HG03442 (cell line): ENCODE results near the gene CYP19A1.

Source experiments
- ATAC-seq: cut with Tn5 transposase; IDR thresholded peaks from one replicate; pipeline ENCODE4 v1.9.1; 2021; ENCODE audit warnings: mild to moderate bottlenecking, moderate library complexity; ENCODE audit not compliant: unreplicated experiment

Gene CYP19A1

DNA sequence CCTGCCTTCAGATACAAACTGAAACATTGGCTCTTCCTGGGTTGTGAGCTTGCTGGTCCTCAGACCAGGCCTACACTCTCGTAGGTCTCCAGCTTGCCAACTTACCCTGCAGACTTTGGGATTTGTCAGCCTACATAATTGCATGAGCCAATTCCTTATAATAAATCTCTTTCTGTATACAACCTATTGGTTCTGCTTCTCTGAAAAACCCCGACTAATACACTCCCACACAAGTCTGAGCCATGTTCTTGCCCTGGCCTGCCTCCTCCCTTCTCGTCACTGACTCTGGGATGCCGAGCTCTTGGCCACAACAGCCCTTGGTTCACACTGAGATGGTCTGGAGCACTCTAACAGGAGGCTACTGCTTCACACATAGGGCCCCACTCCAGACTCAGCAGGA, 9.5 kb downstream of the CYP19A1 start:
- ATAC-seq: no peak

DNA sequence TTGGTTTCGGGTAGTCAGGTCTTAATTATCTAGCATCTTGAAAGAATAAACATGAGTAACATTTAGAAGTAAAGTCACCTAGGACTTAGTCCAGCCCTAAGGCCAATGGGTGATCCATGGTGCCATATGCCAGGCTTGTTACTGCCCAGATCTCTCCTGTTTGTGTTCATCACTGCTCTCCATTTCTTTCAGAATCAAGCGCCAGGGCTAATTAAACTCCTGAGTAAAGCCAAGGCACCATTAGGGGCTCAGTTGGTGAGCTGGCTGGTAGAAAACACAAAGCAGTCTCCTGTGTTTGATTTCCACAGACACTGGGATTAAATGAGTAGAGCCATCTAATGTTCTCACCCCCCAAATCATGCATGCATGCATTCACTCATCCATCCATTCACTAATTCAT, 11.3 kb downstream of the CYP19A1 start:
- ATAC-seq: no peak

DNA sequence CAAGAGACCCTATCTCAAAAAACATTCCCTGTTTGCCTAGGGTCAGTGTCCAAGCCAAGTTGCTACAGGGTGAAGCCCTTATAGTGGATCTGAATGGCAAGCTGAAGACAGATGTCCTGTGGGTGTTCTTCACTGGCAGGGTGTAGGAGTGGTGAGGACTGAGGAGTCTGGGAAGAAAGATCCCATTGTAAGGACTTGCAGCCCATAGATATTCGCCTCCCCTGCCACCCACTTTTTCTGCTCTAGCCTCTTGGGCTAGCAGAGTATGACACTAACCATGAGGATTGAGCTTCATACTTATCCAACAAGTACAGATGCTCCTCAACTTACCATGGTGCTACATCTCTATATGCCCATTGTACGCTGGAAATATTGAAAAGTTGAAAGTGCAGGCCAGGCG, 13.2 kb downstream of the CYP19A1 start:
- no peak for ATAC-seq

DNA sequence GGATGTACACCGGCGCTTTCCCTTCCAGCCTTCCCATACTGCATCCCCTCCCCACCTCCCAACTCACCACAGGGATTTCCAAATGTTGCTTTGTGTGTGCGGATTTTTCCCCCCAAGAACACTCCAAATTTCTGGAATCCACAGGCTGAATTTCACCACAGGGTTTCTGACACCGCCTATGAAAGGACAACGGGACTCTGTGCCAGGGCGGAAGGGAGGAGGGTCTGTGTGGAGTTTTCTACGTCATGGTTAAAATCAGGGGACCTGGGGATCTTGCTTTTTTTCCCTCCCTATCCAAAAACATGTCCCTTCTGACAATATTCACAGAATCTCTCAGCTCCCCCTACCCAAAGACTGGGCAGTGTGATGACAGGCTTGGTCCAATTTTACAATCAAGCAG, 14.6 kb downstream of the CYP19A1 start:
- ATAC-seq: no peak

GRCh38 chr15:51322621-51323296, 15.6 kb downstream of the CYP19A1 start:
- ATAC-seq: no peak

GRCh38 chr15:51321316-51321715, 17.1 kb downstream of the CYP19A1 start:
- ATAC-seq: no peak

DNA sequence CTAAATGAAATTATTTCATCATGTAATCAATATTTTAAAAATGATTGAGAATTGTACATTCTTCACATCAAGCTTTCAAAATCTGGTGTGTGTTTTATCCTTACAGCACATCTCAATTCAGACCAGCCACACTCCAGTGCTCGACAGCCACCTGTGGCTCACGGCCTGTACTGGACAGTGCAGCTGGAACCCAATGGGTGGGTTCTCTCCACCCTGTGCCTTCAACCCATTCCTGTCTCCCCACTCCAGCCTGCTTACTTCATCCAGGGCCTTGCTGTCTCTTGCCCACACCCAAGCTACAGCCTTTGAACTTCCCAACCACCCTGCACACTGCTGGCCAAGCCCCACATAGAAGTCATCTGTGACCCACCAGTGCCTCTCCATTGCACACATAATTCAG, 17.6 kb downstream of the CYP19A1 start:
- ATAC-seq: no peak

- no peak for ATAC-seq
Observed at GRCh38 chr15:51319539-51319938, 18.9 kb downstream of the CYP19A1 start.

DNA sequence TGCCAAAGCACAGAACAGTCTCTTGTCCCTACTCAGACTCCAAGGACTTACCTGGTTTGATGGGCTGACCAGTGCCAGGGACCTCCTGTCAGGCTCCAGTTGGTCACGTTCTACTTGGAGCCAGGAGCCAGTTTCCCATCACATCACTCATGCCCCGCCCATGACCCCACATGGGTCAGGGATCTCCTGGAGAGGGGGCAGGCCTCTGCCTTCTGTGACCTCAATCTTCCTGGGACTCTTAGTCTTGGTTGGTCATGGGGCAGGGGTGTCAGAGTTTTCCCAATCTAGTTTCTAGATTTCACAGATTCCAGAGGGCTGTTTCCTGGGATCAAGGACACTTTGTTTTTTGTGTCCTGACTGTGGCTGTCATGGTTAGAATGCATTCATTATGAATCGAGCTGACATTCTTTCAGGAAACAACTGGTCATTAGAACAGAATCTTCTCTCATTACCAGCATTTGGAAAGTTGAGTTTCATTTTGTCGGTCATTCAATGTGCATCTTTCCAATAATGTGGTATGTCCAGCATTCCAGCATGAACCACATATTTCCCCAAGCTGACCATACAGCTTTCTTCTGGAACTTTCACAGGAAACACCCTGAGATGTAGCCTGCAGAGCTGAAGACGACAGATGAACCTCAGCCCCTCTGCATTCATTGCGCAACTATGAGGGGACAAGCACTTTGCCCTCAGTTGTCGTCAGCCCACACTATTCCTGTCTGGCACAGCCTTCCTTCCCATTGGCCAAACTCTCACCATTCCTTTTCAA, 19.8 kb downstream of the CYP19A1 start:
- no peak for ATAC-seq

DNA sequence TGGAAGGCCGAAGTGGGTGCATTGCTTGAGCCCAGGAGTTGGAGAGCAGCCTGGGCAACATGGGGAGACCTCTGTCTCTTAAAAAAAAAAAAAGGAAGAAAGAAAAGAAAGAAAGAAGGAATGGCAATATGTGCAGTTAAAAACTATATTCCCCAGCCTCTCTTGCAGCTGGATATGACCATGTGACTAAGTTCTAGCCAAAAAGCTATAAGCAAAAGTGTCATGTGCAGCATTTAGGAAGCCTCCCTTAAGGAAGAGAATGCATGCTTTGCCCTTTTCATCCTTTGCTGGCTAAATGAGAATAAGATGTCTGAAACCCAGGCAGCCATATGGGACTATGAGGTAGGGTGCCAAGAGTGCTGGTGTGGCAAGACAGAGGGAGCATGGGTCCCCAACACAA, 21.8 kb downstream of the CYP19A1 start:
- no peak for ATAC-seq

DNA sequence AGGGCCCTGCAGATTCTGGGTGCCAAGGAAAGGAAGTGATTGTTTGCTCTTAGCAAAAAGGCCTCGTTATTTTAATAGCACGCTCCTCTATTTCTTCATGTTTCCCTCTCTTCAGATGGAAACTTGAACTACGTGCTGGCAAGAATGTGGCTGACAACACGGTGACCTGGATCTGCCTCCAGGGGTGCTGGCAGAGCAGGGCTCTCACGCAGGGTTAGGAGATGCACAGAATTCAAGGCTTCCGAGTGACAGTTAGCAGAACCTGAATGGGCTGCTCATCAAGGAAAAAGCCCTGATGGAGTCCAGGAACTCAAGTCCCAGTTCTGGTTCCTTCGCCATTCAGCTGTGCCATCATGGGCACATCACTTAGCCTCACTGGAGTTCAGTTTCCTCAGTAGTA, 22.7 kb downstream of the CYP19A1 start:
- ATAC-seq: no peak

GRCh38 chr15:51314391-51315337, 23.7 kb downstream of the CYP19A1 start:
- no peak for ATAC-seq

GRCh38 chr15:51313644-51314280, 24.6 kb downstream of the CYP19A1 start:
- ATAC-seq: no peak

- no peak for ATAC-seq
Observed at GRCh38 chr15:51313074-51313393, 25.4 kb downstream of the CYP19A1 start.

- no peak for ATAC-seq
Observed at GRCh38 chr15:51312166-51313073, 26.0 kb downstream of the CYP19A1 start.

- ATAC-seq: no peak
Observed at GRCh38 chr15:51311510-51311909, 26.9 kb downstream of the CYP19A1 start.

- no peak for ATAC-seq
Observed at GRCh38 chr15:51310064-51310463, 28.3 kb downstream of the CYP19A1 start.

GRCh38 chr15:51307811-51308210, 30.6 kb downstream of the CYP19A1 start:
- no peak for ATAC-seq

DNA sequence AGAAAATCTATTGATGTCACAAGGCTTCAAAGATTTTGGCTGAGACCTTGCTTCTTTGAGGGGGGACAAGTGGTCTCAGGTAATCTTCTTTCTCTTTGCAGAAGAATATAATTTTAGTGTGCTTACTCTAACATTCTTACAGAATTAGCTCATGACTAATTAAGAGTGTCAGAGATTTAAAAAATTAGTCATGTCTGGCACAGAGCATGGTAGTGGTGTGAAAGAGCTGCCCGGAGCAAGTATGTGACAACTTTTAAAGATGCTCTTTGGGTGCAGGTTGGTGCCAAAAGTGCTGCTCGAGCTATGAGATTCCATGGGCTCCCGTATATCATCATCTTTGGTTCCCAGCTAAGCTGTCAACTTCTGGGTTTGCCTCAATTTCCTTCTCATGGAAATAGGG, 31.1 kb downstream of the CYP19A1 start:
- no peak for ATAC-seq

- ATAC-seq: no peak
Observed at GRCh38 chr15:51303462-51303980, 34.9 kb downstream of the CYP19A1 start.
